ENCODE measurements around the gene TGIF1. TPM values are rescaled to one million over a fixed set of nuclear protein-coding genes. Genes with fewer than 3 reads are reported as not detected.

TGIF1 gene
- total and polyA plus RNA-seq, 10 of the 15 experiments (the other 5 are each of a cell fraction or from before 2014, with no cell fraction given), result 1.8 to 8.5 (median 6.4) TPM

DNA sequence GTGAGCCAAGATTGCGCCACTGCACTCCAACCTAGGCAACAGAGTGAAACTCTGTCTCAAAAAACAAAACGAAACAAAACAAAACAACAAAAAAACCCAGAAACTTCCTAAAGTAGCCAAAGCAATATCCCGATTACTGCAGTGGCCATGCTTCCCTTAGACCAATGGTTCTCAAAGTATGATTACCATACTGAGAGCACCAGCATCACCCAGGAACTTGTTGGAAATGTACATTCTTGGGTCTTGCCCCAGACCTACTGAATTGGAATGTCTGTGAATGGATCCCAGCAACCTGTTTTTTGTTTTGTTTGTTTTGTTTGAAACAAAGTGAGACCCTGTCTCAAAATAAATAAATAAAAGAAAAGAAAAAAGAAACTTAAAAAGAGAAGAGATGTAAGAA, 41.9 kb upstream of the TGIF1 start:
- no peaks in the 10 kb centered on the region for H4K20me1 ChIP-seq (ENCODE audit: control insufficient read depth, insufficient read depth)
- no peak overlapping the region for H3K9ac ChIP-seq (ENCODE audit: control insufficient read depth, insufficient read depth, low read length)
- POLR2A ChIA-PET, result interaction anchor here (0.7 kb wide), 1 partner anchor 1480 kb away, joined by 3 read pairs; no protein-coding TSS in a partner anchor
- TF ChIP-seq SMARCA5 (IDR thresholded peaks at IDR 0.05) (no peak), SMC3 (IDR thresholded peaks at IDR 0.05; ENCODE audit: borderline replicate concordance, low read length) (no peak), HDAC6 (IDR thresholded peaks at IDR 0.05; ENCODE audit: unreplicated experiment) (no peak), TARDBP (IDR thresholded peaks at IDR 0.05; ENCODE audit: borderline replicate concordance) (no peak), SIX5 (IDR thresholded peaks at IDR 0.05; ENCODE audit: low read depth, low read length, severe bottlenecking) (no peak), SUPT20H (IDR thresholded peaks at IDR 0.05; ENCODE audit: borderline replicate concordance, control insufficient read depth, low read depth, low read length) (no peak), EZH2 (IDR thresholded peaks at IDR 0.05; ENCODE audit: borderline replicate concordance, control insufficient read depth, low read depth, low read length) (no peak), IKZF1 (conservative IDR thresholded peaks at IDR 0.05) (no peak), CREB1 (IDR thresholded peaks at IDR 0.05; ENCODE audit: low read depth) (no peak), CREM (IDR thresholded peaks at IDR 0.05; ENCODE audit: low read depth) (no peak), STAT3 (IDR thresholded peaks at IDR 0.05; ENCODE audit: low read depth, low read length) (no peak)
- TF ChIP-seq, protein P1, sequence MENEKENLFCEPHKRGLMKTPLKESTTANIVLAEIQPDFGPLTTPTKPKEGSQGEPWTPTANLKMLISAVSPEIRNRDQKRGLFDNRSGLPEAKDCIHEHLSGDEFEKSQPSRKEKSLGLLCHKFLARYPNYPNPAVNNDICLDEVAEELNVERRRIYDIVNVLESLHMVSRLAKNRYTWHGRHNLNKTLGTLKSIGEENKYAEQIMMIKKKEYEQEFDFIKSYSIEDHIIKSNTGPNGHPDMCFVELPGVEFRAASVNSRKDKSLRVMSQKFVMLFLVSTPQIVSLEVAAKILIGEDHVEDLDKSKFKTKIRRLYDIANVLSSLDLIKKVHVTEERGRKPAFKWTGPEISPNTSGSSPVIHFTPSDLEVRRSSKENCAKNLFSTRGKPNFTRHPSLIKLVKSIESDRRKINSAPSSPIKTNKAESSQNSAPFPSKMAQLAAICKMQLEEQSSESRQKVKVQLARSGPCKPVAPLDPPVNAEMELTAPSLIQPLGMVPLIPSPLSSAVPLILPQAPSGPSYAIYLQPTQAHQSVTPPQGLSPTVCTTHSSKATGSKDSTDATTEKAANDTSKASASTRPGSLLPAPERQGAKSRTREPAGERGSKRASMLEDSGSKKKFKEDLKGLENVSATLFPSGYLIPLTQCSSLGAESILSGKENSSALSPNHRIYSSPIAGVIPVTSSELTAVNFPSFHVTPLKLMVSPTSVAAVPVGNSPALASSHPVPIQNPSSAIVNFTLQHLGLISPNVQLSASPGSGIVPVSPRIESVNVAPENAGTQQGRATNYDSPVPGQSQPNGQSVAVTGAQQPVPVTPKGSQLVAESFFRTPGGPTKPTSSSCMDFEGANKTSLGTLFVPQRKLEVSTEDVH (IDR thresholded peaks at IDR 0.05; ENCODE audit: low read depth, partially characterized antibody), result no peak
- TF ChIP-seq, protein P2, sequence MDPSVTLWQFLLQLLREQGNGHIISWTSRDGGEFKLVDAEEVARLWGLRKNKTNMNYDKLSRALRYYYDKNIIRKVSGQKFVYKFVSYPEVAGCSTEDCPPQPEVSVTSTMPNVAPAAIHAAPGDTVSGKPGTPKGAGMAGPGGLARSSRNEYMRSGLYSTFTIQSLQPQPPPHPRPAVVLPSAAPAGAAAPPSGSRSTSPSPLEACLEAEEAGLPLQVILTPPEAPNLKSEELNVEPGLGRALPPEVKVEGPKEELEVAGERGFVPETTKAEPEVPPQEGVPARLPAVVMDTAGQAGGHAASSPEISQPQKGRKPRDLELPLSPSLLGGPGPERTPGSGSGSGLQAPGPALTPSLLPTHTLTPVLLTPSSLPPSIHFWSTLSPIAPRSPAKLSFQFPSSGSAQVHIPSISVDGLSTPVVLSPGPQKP (IDR thresholded peaks at IDR 0.05; ENCODE audit: low read depth, low read length), result no peak
- TF ChIP-seq, protein P3, sequence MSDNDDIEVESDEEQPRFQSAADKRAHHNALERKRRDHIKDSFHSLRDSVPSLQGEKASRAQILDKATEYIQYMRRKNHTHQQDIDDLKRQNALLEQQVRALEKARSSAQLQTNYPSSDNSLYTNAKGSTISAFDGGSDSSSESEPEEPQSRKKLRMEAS (IDR thresholded peaks at IDR 0.05; ENCODE audit: low read depth, low read length), result no peak
- CTCF ChIA-PET, result no interaction called here
- WGBS (ENCODE audit: insufficient coverage, insufficient replicate concordance, low lambda C conversion rate, missing lambda C conversion rate), result 69% methylated on average over 3 of the region's 3 CpGs
- H3K4me3 ChIP-seq, result no peak overlapping the region
- in situ Hi-C loops (cut with MboI) (no loop called here), intact Hi-C loops (cut with micrococcal nuclease; ENCODE audit: unreplicated experiment) (no loop called here)
- FAIRE-seq (no peak), ATAC-seq (no peak), DNase-seq (ENCODE audit: low read depth, low spot score) (no peak)
- RAD21 ChIA-PET (ENCODE audit: unreplicated experiment), result no interaction called here
- H3K79me2 ChIP-seq (ENCODE audit: control insufficient read depth, insufficient read depth, low read length), result no peaks in the 10 kb centered on the region
- H3K27me3 ChIP-seq (replicated peaks in 1 of 2; ENCODE audit: control insufficient read depth in 2 of 2, insufficient read depth in 2 of 2, low read length in 1 of 2), result peaks cover 0 to 2% of the 10 kb centered on the region in 2 experiments; a peak in 2 of 4 replicates
- no TSS peak for BruUV-seq (replicated peaks)
- H3K4me2 ChIP-seq (ENCODE audit: control insufficient read depth, insufficient read depth), result no peak overlapping the region
- no peak overlapping the region for H3K27ac ChIP-seq (ENCODE audit: control insufficient read depth, insufficient read depth)
- SMC1A ChIA-PET (ENCODE audit: uncharacterized antibody, unreplicated experiment), result interaction anchor here (1.1 kb wide), 1 partner anchor 27 kb away, joined by 3 read pairs; no protein-coding TSS in a partner anchor
- no peaks in the 10 kb centered on the region for H3K36me3 ChIP-seq (ENCODE audit: control insufficient read depth in 2 of 2, insufficient read depth in 2 of 2, low read length in 1 of 2)
- H2AFZ ChIP-seq (ENCODE audit: control insufficient read depth, low read depth, low read length), result no peak overlapping the region
- peaks cover 5% of the 10 kb centered on the region; the same call in 1 of the 2 replicates for H3K4me1 ChIP-seq (ENCODE audit: control insufficient read depth, insufficient read depth, low read length)
- no peaks in the 10 kb centered on the region for H3K9me3 ChIP-seq (replicated peaks; ENCODE audit: control insufficient read depth, insufficient read depth, low read length)

Measured in GM12878 (cell line).